Ascending aorta (tissue), 2 donors: ENCODE data around the gene PTK7. TPM values are rescaled to one million over a fixed set of nuclear protein-coding genes. Genes with fewer than 3 reads are reported as not detected.

Experiments used
- DNase-seq, 2 donors: peaks; one replicate each; pipeline ENCODE4 v3.0.0-alpha.2; 2019; ENCODE audit warnings: low spot score in 2 of 2
- H3K27ac ChIP-seq, 2 donors: fragments of 200-600 bp; sonication (generic); one replicate each; pipeline ENCODE4 v1.5.1; 2016 to 2017; ENCODE audit warnings: mild to moderate bottlenecking in 1 of 2
- H3K27me3 ChIP-seq: fragments of 200-600 bp; sonication (generic); one replicate; pipeline ENCODE4 v1.5.1; 2017
- H3K36me3 ChIP-seq, 2 donors: fragments of 200-600 bp; sonication (generic); one replicate each; pipeline ENCODE4 v1.5.1; 2016
- H3K4me1 ChIP-seq, 2 donors: fragments of 200-600 bp; sonication (generic); one replicate each; pipeline ENCODE4 v1.5.1; 2016 to 2017; ENCODE audit warnings: mild to moderate bottlenecking in 1 of 2
- H3K4me3 ChIP-seq, 2 donors: fragments of 200-600 bp; sonication (generic); one replicate each; pipeline ENCODE4 v1.5.1; 2016 to 2017; ENCODE audit warnings: mild to moderate bottlenecking in 1 of 2
- H3K9me3 ChIP-seq, 2 donors: fragments of 200-600 bp; sonication (generic); one replicate each; pipeline ENCODE4 v1.5.1; 2016
- intact Hi-C: fragments of 100-400 bp; cut with DNase I; formaldehyde crosslinking; loops from one replicate; pipeline ENCODE4 v1.15.1; 2023
- total RNA-seq: library from RNA; depleted of rRNA; stranded (reverse); fragments of >200 nt; gene quantifications from one replicate; pipeline ENCODE4 v1.1.0, GENCODE V29; 2016
- TF ChIP-seq, protein P1 (sequence below), 3 experiments: fragments of 200-600 bp in 2 of 3; fragments of 450-650 bp in 1 of 3; sonication (generic) in 2 of 3; IDR thresholded peaks; one replicate each; pipeline ENCODE4 v1.5.1; 2016 to 2019; ENCODE audit warnings: antibody characterized with exemption in 3 of 3, mild to moderate bottlenecking in 1 of 3, moderate library complexity in 1 of 3

The PTK7 gene
- total RNA-seq, 1 donor from 2014 or later: 34.9 TPM

- intact Hi-C loops: loop anchor here (10.0 kb wide), 1 partner anchor 1134 kb away; no protein-coding TSS in a partner anchor
- TF ChIP-seq, protein P1, sequence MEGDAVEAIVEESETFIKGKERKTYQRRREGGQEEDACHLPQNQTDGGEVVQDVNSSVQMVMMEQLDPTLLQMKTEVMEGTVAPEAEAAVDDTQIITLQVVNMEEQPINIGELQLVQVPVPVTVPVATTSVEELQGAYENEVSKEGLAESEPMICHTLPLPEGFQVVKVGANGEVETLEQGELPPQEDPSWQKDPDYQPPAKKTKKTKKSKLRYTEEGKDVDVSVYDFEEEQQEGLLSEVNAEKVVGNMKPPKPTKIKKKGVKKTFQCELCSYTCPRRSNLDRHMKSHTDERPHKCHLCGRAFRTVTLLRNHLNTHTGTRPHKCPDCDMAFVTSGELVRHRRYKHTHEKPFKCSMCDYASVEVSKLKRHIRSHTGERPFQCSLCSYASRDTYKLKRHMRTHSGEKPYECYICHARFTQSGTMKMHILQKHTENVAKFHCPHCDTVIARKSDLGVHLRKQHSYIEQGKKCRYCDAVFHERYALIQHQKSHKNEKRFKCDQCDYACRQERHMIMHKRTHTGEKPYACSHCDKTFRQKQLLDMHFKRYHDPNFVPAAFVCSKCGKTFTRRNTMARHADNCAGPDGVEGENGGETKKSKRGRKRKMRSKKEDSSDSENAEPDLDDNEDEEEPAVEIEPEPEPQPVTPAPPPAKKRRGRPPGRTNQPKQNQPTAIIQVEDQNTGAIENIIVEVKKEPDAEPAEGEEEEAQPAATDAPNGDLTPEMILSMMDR (IDR thresholded peaks at IDR 0.05): no peak
- Histone ChIP-seq H3K27ac (peak overlapping the region in 1 of 2 donors; percentile 9), H3K4me3 (no peak overlapping the region), H3K36me3 (peaks cover 39 to 55% of the 10 kb centered on the region in 2 donors), H3K9me3 (no peaks in the 10 kb centered on the region), H3K4me1 (peaks cover 6 to 28% of the 10 kb centered on the region in 2 donors), H3K27me3 (no peaks in the 10 kb centered on the region)
- no peak for DNase-seq
Measured at GRCh38 chr6:43178951-43179830, 103.1 kb downstream of the PTK7 start.

GRCh38 chr6:43180058-43180457 is 103.9 kb downstream of the PTK7 start:
- Histone ChIP-seq H3K4me3 (no peak overlapping the region), H3K27ac (peak overlapping the region in 1 of 2 donors; percentile 9), H3K9me3 (no peaks in the 10 kb centered on the region), H3K36me3 (peaks cover 44 to 59% of the 10 kb centered on the region in 2 donors), H3K27me3 (no peaks in the 10 kb centered on the region), H3K4me1 (peaks cover 5 to 24% of the 10 kb centered on the region in 2 donors)
- DNase-seq: no peak
- intact Hi-C loops: no loop called here
- TF ChIP-seq, protein P1 (IDR thresholded peaks at IDR 0.05): no peak

- peaks cover 0 to 15% of the 10 kb centered on the region in 2 donors for H3K4me1 ChIP-seq
Measured at GRCh38 chr6:43180985-43181384, 104.9 kb downstream of the PTK7 start.

DNA sequence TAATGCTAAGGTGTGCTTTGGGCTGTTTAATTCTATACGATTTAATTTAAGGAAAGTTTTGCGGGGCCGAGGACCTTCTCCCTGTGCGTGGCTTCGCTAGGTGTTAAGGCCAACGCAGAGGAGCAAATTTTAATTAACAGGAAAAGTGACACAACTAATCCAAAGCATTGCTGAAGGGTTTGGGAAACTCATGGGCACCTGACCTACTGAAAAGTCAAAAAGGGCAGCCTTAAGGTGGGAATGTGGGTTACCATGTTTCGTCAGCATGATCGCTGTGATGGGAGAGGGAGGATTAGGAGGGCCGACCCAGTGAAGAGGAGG is 105.5 kb downstream of the PTK7 start:
- peaks cover 34 to 59% of the 10 kb centered on the region in 2 donors for H3K36me3 ChIP-seq
- peak overlapping the region; percentile 59 to 71 for H3K27ac ChIP-seq
- intact Hi-C loops: no loop called here
- H3K27me3 ChIP-seq: no peaks in the 10 kb centered on the region
- H3K4me1 ChIP-seq: peaks cover 0 to 12% of the 10 kb centered on the region in 2 donors
- H3K9me3 ChIP-seq: no peaks in the 10 kb centered on the region
- DNase-seq: no peak
- H3K4me3 ChIP-seq: peak overlapping the region; percentile 71 to 77
- TF ChIP-seq, protein P1 (IDR thresholded peaks at IDR 0.05): no peak

More at GRCh38 chr6:43180985-43181384, 104.9 kb downstream of the PTK7 start:
- Histone ChIP-seq H3K4me3 (no peak overlapping the region), H3K36me3 (peaks cover 37 to 59% of the 10 kb centered on the region in 2 donors), H3K9me3 (no peaks in the 10 kb centered on the region), H3K27me3 (no peaks in the 10 kb centered on the region), H3K27ac (no peak overlapping the region)
- TF ChIP-seq, protein P1 (IDR thresholded peaks at IDR 0.05): no peak
- intact Hi-C loops: no loop called here
- DNase-seq: no peak

- Histone ChIP-seq H3K4me1 (peaks cover 0 to 12% of the 10 kb centered on the region in 2 donors), H3K27ac (peak within 1 kb of the TSS; percentile 59 to 71)
Measured at GRCh38 chr6:43181942-43182860, 106.1 kb downstream of the PTK7 start, which contains the start of gene CUL9. CUL9 (plus strand) TSS chr6:43182196; CDS start chr6:43184311, 2,115 bp downstream.

More at GRCh38 chr6:43181942-43182860, 106.1 kb downstream of the PTK7 start, which contains the start of gene CUL9:
- Histone ChIP-seq H3K36me3 (peaks cover 38 to 60% of the 10 kb centered on the region in 2 donors), H3K27me3 (no peaks in the 10 kb centered on the region), H3K4me3 (peak within 1 kb of the TSS; percentile 71 to 77), H3K9me3 (no peaks in the 10 kb centered on the region)
- intact Hi-C loops: no loop called here
- peak in 1 of 2 donors; percentile 90 for DNase-seq
- TF ChIP-seq, protein P1 (IDR thresholded peaks at IDR 0.05): no peak
